Motor neuron (in vitro differentiated cells): ENCODE data around the gene NIF3L1. TPM values are rescaled to one million over a fixed set of nuclear protein-coding genes. Genes with fewer than 3 reads are reported as not detected.

ENCODE experiments used
- ATAC-seq, 8 experiments: fragments of 200-7000 bp; cut with Tn5 transposase; replicated peaks in 6 of 8; 2 replicates each; pipeline ENCODE4 v1.8.0; 2021; ENCODE audit warnings: mild to moderate bottlenecking in 8 of 8, moderate library complexity in 8 of 8
- H3K27ac ChIP-seq, 2 donors: fragments of 250-450 bp; sonication (Bioruptor Pico); 2 replicates each; pipeline ENCODE4 v1.9.0; 2021; ENCODE audit warnings: antibody characterized with exemption in 2 of 2, mild to moderate bottlenecking in 2 of 2, moderate library complexity in 1 of 2
- H3K4me1 ChIP-seq, 2 donors: fragments of 250-450 bp; sonication (Bioruptor Pico); replicated peaks in 1 of 2; 2 replicates each; pipeline ENCODE4 v1.6.1; 2021; ENCODE audit warnings: antibody characterized with exemption in 2 of 2, mild to moderate bottlenecking in 2 of 2, moderate library complexity in 1 of 2
- H3K4me3 ChIP-seq, 5 donors: fragments of 250-450 bp; sonication (Bioruptor Pico); 2 replicates each; pipeline ENCODE4 v1.9.0; 2021; ENCODE audit warnings: antibody characterized with exemption in 5 of 5, mild to moderate bottlenecking in 5 of 5, moderate library complexity in 4 of 5
- WGBS, 10 experiments: fragments of 450-650 bp; shearing (Covaris generic); methylation state at CpG; one replicate each; pipeline ENCODE4 v1.0.0; 2022; 5-methylcytosine and 5-hydroxymethylcytosine counted together
- in situ Hi-C, 9 experiments: fragments of 400-800 bp; cut with MboI; loops; one replicate each; pipeline ENCODE4 v1.15.0; 2021; ENCODE audit warnings: low sequenced_read_pairs in 9 of 9, low pct_unique_long_range_greater_than_20kb in 2 of 9; ENCODE audit not compliant: unreplicated experiment in 9 of 9
- total RNA-seq, 8 experiments: library from RNA; unstranded; fragments of 300-600 nt; gene quantifications; 2 replicates each; pipeline versions ENCODE4 v1.2.3 to v1.2.4, GENCODE V29; 2022

NIF3L1 gene, protein sequence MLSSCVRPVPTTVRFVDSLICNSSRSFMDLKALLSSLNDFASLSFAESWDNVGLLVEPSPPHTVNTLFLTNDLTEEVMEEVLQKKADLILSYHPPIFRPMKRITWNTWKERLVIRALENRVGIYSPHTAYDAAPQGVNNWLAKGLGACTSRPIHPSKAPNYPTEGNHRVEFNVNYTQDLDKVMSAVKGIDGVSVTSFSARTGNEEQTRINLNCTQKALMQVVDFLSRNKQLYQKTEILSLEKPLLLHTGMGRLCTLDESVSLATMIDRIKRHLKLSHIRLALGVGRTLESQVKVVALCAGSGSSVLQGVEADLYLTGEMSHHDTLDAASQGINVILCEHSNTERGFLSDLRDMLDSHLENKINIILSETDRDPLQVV
- total RNA-seq = 10 to 100 TPM; 17.9 to 32.0 (median 24.9) TPM

DNA sequence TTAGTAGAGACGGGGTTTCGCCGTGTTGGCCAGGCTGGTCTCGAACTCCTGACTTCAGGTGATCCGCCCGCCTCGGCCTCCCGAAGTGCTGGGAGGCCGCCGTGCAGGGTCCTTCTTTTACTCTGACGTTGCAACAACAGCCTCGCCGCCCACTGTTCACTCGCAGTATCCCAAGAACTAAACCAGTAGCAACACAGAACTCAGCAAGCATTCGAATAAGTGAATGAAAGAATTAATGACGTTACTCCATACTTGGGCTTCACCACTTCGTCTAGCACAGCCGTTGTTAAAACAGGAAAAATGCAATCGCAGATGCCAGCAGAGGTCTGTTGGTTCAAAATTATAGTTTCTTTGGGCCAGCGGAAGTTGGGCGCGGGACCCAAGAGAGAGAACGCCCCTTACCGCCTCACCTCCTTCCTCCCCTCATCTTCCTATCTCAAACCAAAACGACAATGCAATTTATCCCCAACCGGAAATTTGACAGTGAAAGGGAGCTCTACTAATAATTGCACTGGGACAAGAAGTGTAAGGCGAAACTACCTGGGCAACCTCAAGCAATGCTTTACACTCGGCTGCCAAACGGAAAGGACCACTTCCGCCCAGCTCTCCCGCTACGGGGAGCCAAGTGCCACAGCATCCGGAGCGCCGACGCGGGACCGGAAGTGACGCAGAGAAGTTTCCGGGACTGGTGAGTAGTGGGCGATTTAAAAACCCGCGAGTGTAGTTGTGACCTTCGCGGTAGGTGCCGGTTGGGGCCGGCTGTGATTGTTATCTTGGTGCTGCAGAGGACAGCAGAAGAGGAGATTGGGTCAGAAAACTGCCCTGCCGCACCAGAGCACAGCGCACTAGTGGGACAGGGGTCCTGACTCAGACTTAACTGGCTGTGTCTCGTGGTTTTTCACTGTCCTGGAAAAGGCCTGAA lies at the start of gene NIF3L1, which contains the start of gene PPIL3:
TSS of gene NIF3L1 (plus strand) at position 668 of the 922 bp plus-strand sequence. CDS start 2,573 bp downstream, outside the sequence.
TSS of gene PPIL3 (minus strand) at position 374 of the 922 bp plus-strand sequence. CDS start 1,462 bp downstream, outside the sequence.
- H3K4me1 ChIP-seq = peaks cover 11% of the 10 kb centered on the region in 2 donors
- H3K27ac ChIP-seq = peak within 1 kb of the TSS; percentile 87 to 91
- H3K4me3 ChIP-seq = peak within 1 kb of the TSS; percentile 67 to 92 (median 71)
- ATAC-seq = peak; percentile 89 to 94 (median 90)
- 0 to 7% (median 0%) methylated on average over 1 to 28 of the region's 50 CpGs for WGBS, 10 experiments
- in situ Hi-C loops = no loop called here

DNA sequence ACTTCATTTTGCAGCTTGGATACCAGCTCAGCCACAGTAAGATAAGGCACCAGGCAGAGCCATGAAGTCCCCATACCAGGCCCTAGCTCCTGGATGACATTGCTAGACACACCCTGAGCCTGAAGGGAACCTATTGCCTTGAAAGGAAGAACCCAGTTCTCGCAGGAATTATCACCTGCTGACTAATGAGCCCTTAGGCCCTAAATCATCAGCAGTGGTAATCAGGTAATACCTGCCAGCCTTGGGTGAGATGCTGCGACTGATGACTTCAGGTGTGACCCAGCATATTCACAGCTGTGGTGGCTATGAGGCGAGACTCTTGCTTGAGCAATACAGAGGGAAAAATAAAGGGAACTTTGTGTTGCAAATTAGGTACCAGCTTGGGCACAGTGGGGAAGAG lies 49.7 kb upstream of the NIF3L1 start:
- Histone ChIP-seq H3K4me3 (no peak overlapping the region), H3K4me1 (no peaks in the 10 kb centered on the region), H3K27ac (no peak overlapping the region)
- ATAC-seq = no peak
- 80 to 100% (median 82%) methylated on average over 1 to 3 of the region's 3 CpGs; no CpG with 5 or more reads in 4 of the 10 experiments for WGBS, 10 experiments
- in situ Hi-C loops = no loop called here

DNA sequence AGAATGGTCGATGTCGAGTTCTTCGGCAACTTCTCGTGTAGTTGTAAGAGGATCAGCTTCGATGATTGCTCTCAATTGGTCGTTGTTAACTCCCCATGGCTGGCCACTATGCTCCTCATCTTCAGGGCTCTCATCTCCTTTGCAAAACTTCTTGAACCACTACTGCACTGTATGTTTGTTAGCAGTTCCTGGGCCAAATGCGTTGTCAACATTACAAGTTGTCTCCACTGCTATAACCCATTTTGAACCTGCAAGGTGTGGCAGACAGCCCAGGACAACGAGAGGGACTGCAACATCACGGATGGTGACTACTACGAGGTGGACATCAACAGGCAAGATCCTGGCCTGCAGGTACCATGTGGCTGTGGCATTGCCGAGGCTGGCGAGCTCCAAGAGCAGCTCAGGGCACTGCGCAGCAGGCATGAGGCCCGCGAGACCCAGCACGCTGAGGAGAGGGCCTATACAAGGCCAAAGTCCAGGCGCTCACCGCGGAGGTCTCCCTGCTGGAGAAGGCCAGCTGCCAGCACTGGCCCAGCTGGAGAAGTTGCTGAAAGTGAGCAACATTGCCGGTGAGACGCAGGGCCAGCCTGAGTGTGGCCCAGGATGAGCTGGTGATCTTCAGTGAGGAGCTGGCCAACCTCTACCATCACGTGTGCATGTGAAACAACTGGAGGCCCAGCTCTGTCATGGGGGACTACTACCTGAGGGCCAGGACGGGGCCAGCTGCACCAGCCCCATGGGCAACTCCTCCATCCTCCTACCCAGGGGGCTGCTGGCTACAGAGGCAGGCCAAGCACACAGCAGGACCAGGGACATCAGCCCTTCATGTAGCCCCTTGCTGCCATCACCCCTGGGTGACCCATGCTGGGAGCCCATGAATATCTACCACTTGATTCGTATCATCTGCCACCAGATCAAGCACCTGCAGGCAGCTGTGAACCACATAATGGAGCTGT lies 44.9 kb upstream of the NIF3L1 start:
- in situ Hi-C loops = no loop called here
- H3K27ac ChIP-seq = no peak overlapping the region
- no peak for ATAC-seq
- H3K4me1 ChIP-seq = no peaks in the 10 kb centered on the region
- no peak overlapping the region for H3K4me3 ChIP-seq
- WGBS, 10 experiments = 68 to 100% (median 86%) methylated on average over 1 to 10 of the region's 24 CpGs; no CpG with 5 or more reads in 2 of the 10 experiments

DNA sequence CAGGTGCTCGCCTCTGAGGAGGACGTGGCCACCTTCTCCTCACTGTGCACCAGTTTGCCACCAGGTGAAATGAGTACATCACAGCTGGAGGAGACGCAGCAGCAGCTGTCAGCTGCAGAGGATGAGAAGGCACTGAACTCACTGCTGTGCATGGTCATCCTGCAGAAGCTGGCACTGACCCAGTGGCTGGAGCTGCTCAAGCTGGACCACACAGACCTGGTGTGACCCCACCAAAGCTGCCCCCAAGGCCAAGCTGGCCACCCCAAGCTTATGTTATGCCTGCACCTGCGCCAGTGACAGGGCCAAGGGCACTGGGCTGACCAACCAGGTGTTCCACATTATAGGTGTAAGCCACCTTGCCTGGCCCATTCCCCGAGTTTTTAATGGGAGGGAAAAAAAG lies 44.0 kb upstream of the NIF3L1 start:
- no peak overlapping the region for H3K27ac ChIP-seq
- 57 to 70% (median 68%) methylated on average over 2 to 3 of the region's 5 CpGs; no CpG with 5 or more reads in 7 of the 10 experiments for WGBS, 10 experiments
- in situ Hi-C loops = no loop called here
- H3K4me1 ChIP-seq = no peaks in the 10 kb centered on the region
- no peak for ATAC-seq
- H3K4me3 ChIP-seq = no peak overlapping the region

DNA sequence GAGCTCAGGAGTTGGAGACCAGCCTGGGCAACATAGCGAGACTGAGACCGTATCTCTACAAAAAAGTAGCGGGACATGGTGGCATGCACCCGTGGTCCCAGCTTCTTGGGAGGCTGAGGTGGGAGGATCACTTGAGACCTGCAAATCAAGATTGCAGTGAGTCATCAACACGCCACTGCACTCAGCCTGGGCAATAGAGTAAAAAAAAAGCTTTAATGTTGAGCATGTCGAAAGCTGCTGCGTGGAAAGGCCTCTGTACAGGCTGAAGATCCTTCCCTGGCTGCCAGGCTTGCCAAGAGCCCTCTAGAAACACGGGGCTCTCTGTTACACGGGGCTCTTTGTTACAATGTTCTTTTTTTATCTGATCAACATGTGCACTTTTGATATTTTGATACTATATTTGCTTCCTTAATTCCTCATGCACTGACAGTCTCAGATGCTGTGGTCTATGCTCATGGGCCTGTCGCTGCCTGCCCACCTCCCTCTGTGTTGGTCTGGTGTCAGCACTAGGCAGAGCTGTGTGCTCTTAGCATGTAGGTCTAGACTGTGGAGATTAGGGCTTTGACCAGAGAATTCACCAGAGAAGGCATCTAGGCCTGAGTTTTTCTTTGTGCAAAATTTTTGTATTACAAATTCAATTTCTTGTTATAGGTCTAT lies 43.4 kb upstream of the NIF3L1 start:
- 57 to 100% (median 83%) methylated on average over 2 to 9 of the region's 10 CpGs; no CpG with 5 or more reads in 1 of the 10 experiments for WGBS, 10 experiments
- no peak for ATAC-seq
- Histone ChIP-seq H3K4me1 (no peaks in the 10 kb centered on the region), H3K4me3 (no peak overlapping the region), H3K27ac (no peak overlapping the region)
- in situ Hi-C loops = no loop called here

DNA sequence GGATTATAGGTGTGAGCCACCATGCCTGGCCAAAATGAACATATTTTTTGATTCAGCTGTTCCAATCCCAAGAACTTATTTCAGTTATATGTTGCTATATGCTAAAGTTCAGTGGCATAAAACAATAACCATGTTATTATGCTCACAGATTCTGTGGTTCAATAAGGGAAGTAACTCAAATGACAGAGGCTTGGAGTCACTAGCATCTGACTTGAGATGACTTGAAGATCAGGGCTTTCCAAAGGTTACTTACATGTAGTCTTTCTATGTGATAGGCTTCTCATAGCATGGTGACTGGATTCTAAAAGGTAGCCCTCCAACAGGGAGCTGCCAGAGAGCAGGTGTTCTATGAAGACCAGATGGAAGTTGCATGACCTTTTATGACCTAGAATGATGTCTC lies 41.9 kb upstream of the NIF3L1 start:
- no peak overlapping the region for H3K4me3 ChIP-seq
- H3K27ac ChIP-seq = no peak overlapping the region
- peak in 1 of 8 experiments; percentile 1 for ATAC-seq
- in situ Hi-C loops = no loop called here
- no peaks in the 10 kb centered on the region for H3K4me1 ChIP-seq

DNA sequence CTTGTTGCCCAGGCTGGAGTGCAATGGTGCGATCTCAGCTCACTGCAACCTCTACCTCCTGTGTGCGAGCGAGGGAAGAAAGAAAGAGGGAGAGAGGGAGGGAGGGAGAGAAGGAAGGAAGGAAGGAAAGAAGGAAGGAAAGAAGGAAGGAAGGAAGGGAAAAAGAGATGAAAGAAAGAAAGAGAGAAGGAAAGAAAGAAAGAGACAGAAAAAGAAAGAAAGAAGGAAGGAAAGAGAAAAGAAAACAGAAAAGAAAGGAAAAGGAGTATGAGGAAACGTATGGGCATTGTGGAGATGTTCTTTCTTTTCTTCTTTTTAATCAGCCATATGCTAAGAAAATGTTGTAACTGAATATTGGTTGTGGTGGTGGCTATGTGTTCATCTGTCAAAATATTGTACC lies 41.2 kb upstream of the NIF3L1 start:
- 40 to 100% (median 82%) methylated on average over 1 to 4 of the region's 4 CpGs for WGBS, 10 experiments
- H3K4me3 ChIP-seq = no peak overlapping the region
- no peak for ATAC-seq

DNA sequence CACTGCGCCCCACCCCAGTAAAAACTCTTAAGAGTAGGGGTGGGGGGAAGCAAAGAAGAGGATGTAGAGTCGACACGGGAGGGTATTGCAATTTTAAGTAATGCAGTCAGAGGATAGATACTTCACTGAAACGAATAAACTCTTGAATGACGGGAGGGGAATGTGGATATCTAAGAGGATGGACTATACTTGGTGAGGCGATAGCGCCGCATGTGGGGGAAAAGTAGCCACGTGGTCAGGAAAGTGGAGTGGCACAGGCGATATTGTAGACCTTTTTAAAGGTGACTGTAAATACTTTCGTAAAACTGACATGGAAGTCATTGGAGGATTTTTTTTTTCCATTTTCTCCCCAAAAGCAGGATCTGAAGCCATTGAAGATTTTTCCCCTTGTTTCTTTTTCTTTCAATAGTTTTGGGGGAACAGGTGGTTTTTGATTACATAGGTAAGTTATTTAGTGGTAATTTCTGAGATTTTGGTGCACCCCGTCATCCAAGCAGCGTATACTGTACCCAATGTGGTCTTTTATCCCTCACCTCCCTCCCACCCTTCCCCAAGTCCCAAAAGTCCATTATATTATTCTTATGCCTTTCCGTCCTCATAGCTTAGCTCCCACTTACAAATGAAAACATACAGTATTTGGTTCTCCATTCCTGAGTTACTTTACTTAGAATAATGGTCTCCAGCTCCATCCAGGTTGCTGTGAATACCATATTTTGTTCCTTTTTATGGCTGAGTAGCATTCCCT lies 38.5 kb upstream of the NIF3L1 start:
- ATAC-seq = peak in 4 of 8 experiments; percentile 3 to 20 (median 18)
- Histone ChIP-seq H3K4me3 (no peak overlapping the region), H3K27ac (no peak overlapping the region), H3K4me1 (no peaks in the 10 kb centered on the region)
- in situ Hi-C loops = no loop called here
- WGBS, 10 experiments = 86 to 97% (median 88%) methylated on average over 2 to 14 of the region's 14 CpGs

More for the DNA sequence above, 41.2 kb upstream of the NIF3L1 start:
- H3K4me1 ChIP-seq = no peaks in the 10 kb centered on the region
- H3K27ac ChIP-seq = no peak overlapping the region
- in situ Hi-C loops = no loop called here

DNA sequence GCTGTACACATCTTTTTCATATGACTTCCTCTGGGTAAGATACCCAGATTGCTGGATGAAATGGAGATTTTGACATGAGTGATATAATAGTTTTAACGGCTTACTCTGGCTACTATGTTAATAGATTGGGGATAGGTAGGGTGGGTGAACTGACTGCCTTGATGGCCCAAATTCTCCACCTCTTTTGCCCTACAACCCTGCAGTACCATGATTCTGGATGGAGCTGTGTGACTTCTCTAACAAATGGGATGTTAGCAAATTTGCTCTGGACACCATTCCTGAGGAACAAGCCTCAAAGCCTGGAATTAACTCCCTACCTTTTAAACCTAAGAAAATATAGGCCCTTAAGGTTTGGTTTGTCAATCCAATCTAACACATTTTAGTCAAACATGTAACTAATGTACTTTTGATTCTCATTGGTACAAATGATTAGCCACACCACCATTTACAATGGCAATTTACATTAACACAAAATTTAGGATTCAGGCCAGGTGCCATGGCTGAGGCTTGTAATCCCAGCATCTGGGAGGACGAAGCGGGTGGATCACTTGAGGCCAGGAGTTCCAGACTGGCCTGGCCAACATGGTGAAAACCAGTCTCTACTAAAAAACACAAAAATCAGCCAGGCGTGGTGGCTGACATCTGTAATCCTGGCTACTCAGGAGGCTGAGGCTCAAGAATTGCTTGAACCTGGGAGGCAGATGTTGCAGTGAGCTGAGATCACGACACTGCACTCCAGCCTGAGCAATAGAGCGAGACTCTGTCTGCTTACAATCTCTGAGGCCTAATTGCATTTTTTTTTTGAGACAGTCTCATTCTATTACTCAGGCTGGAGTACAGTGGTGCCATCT lies 37.5 kb upstream of the NIF3L1 start:
- no peaks in the 10 kb centered on the region for H3K4me1 ChIP-seq
- no peak overlapping the region for H3K4me3 ChIP-seq
- peak in 3 of 8 experiments; percentile 9 to 38 (median 24) for ATAC-seq
- H3K27ac ChIP-seq = no peak overlapping the region
- in situ Hi-C loops = no loop called here
- WGBS, 10 experiments = 70 to 100% (median 100%) methylated on average over 1 to 4 of the region's 6 CpGs; no CpG with 5 or more reads in 3 of the 10 experiments

DNA sequence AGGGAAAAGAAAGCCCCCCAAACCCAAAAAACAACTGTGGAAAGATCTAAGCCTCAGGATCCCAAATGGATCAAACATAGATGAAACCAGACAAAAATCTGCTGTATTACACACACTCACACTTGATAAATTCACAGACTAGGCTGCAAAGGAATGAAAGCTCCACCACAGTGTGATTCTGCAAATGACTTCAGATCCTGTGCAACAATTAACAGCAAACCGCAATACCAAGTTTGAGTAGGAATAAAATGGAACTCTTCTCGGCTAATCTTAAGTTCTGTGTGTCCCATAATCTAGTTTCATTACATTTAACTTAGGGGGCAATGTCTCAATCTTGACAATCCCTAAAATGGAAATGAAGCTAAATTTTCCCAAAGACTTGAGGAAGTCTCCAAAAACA lies 36.6 kb upstream of the NIF3L1 start:
- ATAC-seq = no peak

DNA sequence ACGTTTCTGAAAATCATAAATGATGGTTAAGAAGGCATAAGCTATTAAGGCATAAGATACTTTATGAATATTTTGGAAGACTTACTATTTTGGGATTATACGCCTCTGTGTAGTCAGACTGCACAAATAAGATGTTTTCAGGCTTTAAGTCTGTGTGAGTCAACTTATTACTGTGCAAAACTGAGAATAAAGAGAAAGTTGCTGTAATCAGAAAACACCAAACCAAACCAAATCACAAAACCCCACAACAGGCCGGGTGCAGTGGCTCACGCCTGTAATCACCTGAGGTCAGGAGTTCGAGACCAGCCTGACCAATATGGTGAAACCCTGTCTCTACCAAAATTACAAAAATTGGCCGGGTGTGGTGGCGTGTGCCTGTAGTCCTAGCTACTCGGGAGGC lies 32.4 kb upstream of the NIF3L1 start:
- no peak for ATAC-seq
- H3K27ac ChIP-seq = no peak overlapping the region
- H3K4me1 ChIP-seq = peaks cover 12 to 15% of the 10 kb centered on the region in 2 donors
- in situ Hi-C loops = no loop called here
- WGBS, 10 experiments = 45 to 100% (median 86%) methylated on average over 1 to 8 of the region's 8 CpGs
- H3K4me3 ChIP-seq = no peak overlapping the region

More for the DNA sequence above, 36.6 kb upstream of the NIF3L1 start:
- Histone ChIP-seq H3K4me3 (no peak overlapping the region), H3K4me1 (no peaks in the 10 kb centered on the region), H3K27ac (no peak overlapping the region)
- in situ Hi-C loops = no loop called here
- WGBS, 10 experiments = 71 to 100% (median 93%) methylated on average over 1 to 2 of the region's 2 CpGs; no CpG with 5 or more reads in 1 of the 10 experiments
